Keratinocyte (primary cell): ENCODE measurements around the gene GTF3C5. TPM values are rescaled to one million over a fixed set of nuclear protein-coding genes. Genes with fewer than 3 reads are reported as not detected.

Experiments used
- DNase-seq: peaks from one replicate; pipeline ENCODE4 v3.0.0-alpha.2; 2011; ENCODE audit warnings: low read depth, missing footprints, low spot score
- FAIRE-seq: peaks from 2 replicates; lab custom pipeline; 2011; peaks lifted over from hg19 to GRCh38; lab: Jason Lieb, UNC
- H2AFZ ChIP-seq: 2 replicates; pipeline ENCODE4 v1.6.0; 2012; ENCODE audit warnings: low read length, control low read depth, inconsistent platforms; ENCODE audit not compliant: control insufficient read depth
- H3K27ac ChIP-seq: 2 replicates; pipeline ENCODE4 v1.5.1; 2011; ENCODE audit warnings: low read length; ENCODE audit not compliant: control insufficient read depth, insufficient read depth
- H3K27me3 ChIP-seq: 3 replicates; pipeline ENCODE4 v1.6.0; 2011; ENCODE audit warnings: low read length; ENCODE audit not compliant: control insufficient read depth, insufficient read depth; ENCODE audit errors: extremely low read depth
- H3K36me3 ChIP-seq, 2 experiments: 2 replicates in 1 of 2; 3 replicates in 1 of 2; pipeline ENCODE4 v1.5.1; 2011; ENCODE audit warnings: low read length in 2 of 2, mild to moderate bottlenecking in 1 of 2; ENCODE audit not compliant: control insufficient read depth in 2 of 2, insufficient read depth in 2 of 2; ENCODE audit errors: extremely low read depth in 1 of 2
- H3K4me1 ChIP-seq: 3 replicates; pipeline ENCODE4 v1.5.1; 2011; ENCODE audit warnings: low read length; ENCODE audit not compliant: control insufficient read depth, insufficient read depth; ENCODE audit errors: extremely low read depth
- H3K4me2 ChIP-seq: 3 replicates; pipeline ENCODE4 v1.6.0; 2011; ENCODE audit warnings: low read depth, low read length; ENCODE audit not compliant: control insufficient read depth, insufficient read depth; ENCODE audit errors: extremely low read depth
- H3K4me3 ChIP-seq, 3 experiments: fragments of 200-600 bp in 1 of 3; sonication (generic) in 1 of 3; 2 replicates in 2 of 3; 3 replicates in 1 of 3; pipeline ENCODE4 v1.5.1; 2011 to 2016; ENCODE audit warnings: low read length in 3 of 3, mild to moderate bottlenecking in 3 of 3, control low read depth in 2 of 3, inconsistent platforms in 1 of 3, low read depth in 1 of 3, mixed read lengths in 1 of 3, mixed run types in 1 of 3, moderate library complexity in 1 of 3; ENCODE audit not compliant: control insufficient read depth in 2 of 3, insufficient read depth in 2 of 3; ENCODE audit errors: extremely low read depth in 1 of 3
- H3K79me2 ChIP-seq: 2 replicates; pipeline ENCODE4 v1.6.0; 2012; ENCODE audit warnings: low read length; ENCODE audit not compliant: control insufficient read depth, insufficient read depth
- H3K9ac ChIP-seq: 3 replicates; pipeline ENCODE4 v1.6.0; 2011; ENCODE audit warnings: low read length; ENCODE audit not compliant: control insufficient read depth, insufficient read depth; ENCODE audit errors: extremely low read depth
- H3K9me1 ChIP-seq: 3 replicates; pipeline ENCODE4 v1.6.0; 2011; ENCODE audit warnings: low read length; ENCODE audit not compliant: control insufficient read depth, insufficient read depth; ENCODE audit errors: extremely low read depth
- H3K9me3 ChIP-seq: 2 replicates; pipeline ENCODE4 v1.5.1; 2012; ENCODE audit warnings: low read depth, low read length; ENCODE audit not compliant: control insufficient read depth
- H4K20me1 ChIP-seq: 3 replicates; pipeline ENCODE4 v1.6.0; 2011; ENCODE audit warnings: low read length; ENCODE audit not compliant: control insufficient read depth, insufficient read depth; ENCODE audit errors: extremely low read depth
- CTCF ChIP-seq, 3 experiments: IDR thresholded peaks in 1 of 3; conservative IDR thresholded peaks in 1 of 3; optimal IDR thresholded peaks in 1 of 3; 2 replicates in 2 of 3; 3 replicates in 1 of 3; pipeline versions ENCODE3 to v1.5.1; 2011; ENCODE audit warnings: low read length in 3 of 3, mild to moderate bottlenecking in 3 of 3, moderate library complexity in 2 of 3, control low read depth in 1 of 3, inconsistent platforms in 1 of 3; ENCODE audit not compliant: insufficient read depth in 2 of 3; ENCODE audit errors: extremely low read depth in 1 of 3
- EZH2 ChIP-seq: IDR thresholded peaks from one replicate; pipeline ENCODE4 v1.6.1; 2012; ENCODE audit warnings: inconsistent platforms, mild to moderate bottlenecking, low read length, moderate library complexity
- dilution Hi-C: fragments of 300-500 bp; cut with MboI; formaldehyde crosslinking; loops from one replicate; pipeline ENCODE4 v1.7.0; 2020; ENCODE audit warnings: low sequenced_read_pairs; ENCODE audit not compliant: extremely low pct_ligation_motif_present
- polyA plus RNA-seq, 5 experiments: library from polyadenylated mRNA; depleted of rRNA in 3 of 5; stranded (reverse) in 3 of 5; stranded (forward) in 1 of 5; unstranded in 1 of 5; fragments of >200 nt; gene quantifications; 1 replicate in 1 of 5; 2 replicates in 3 of 5; 3 replicates in 1 of 5; pipeline versions ENCODE4 v1.2.1 to v1.2.3, GENCODE V29; 2011 to 2012; ENCODE audit warnings: missing spikeins in 2 of 5, low read depth in 1 of 5, low replicate concordance in 1 of 5

The GTF3C5 gene
- polyA plus RNA-seq, 1 donor (not counting 4 experiments of a cell fraction or from before 2014, with no cell fraction given) = 37.2 TPM

GRCh38 chr9:133048595-133048994, 17.8 kb downstream of the GTF3C5 start:
- Histone ChIP-seq H3K4me2 (no peak overlapping the region), H3K4me3 (no peak overlapping the region), H4K20me1 (peaks cover 6% of the 10 kb centered on the region), H3K9ac (no peak overlapping the region), H2AFZ (no peak overlapping the region), H3K4me1 (no peaks in the 10 kb centered on the region), H3K27me3 (no peaks in the 10 kb centered on the region), H3K79me2 (no peaks in the 10 kb centered on the region), H3K27ac (no peak overlapping the region), H3K9me3 (no peaks in the 10 kb centered on the region), H3K9me1 (no peaks in the 10 kb centered on the region), H3K36me3 (peaks cover 36 to 40% of the 10 kb centered on the region in 2 experiments)
- no peak for DNase-seq
- FAIRE-seq = no peak
- dilution Hi-C loops = no loop called here
- peak; percentile 41 to 75 (median 61) for TF ChIP-seq CTCF (optimal IDR thresholded peaks at IDR 0.05 in 1 of 3, IDR thresholded peaks at IDR 0.05 in 1 of 3, conservative IDR thresholded peaks at IDR 0.05 in 1 of 3; ENCODE audit: extremely low read depth in 1 of 3, insufficient read depth in 2 of 3, low read length in 3 of 3)
- TF ChIP-seq EZH2 = no peak

GRCh38 chr9:133049043-133049442, 18.2 kb downstream of the GTF3C5 start:
- FAIRE-seq = no peak
- DNase-seq = no peak

More at GRCh38 chr9:133049043-133049442, 18.2 kb downstream of the GTF3C5 start:
- H3K4me2 ChIP-seq = no peak overlapping the region
- H3K9me3 ChIP-seq = no peaks in the 10 kb centered on the region
- H3K9me1 ChIP-seq = no peaks in the 10 kb centered on the region
- no peak overlapping the region for H3K9ac ChIP-seq
- no peak overlapping the region for H3K27ac ChIP-seq
- H3K4me1 ChIP-seq = no peaks in the 10 kb centered on the region
- peaks cover 6% of the 10 kb centered on the region for H4K20me1 ChIP-seq
- H3K4me3 ChIP-seq = no peak overlapping the region
- dilution Hi-C loops = no loop called here
- H3K36me3 ChIP-seq = peaks cover 35 to 38% of the 10 kb centered on the region in 2 experiments
- TF ChIP-seq CTCF (optimal IDR thresholded peaks at IDR 0.05 in 1 of 3, IDR thresholded peaks at IDR 0.05 in 1 of 3, conservative IDR thresholded peaks at IDR 0.05 in 1 of 3; ENCODE audit: extremely low read depth in 1 of 3, insufficient read depth in 2 of 3, low read length in 3 of 3) = no peak
- TF ChIP-seq EZH2 = no peak
- no peak overlapping the region for H2AFZ ChIP-seq
- no peaks in the 10 kb centered on the region for H3K27me3 ChIP-seq
- H3K79me2 ChIP-seq = no peaks in the 10 kb centered on the region
